BLaER1 treated with 17β-estradiol and CSF1 and Interleukin-3, amounts not matched to agents 10 nM and 100 nM (cell line): ENCODE results near the gene ADORA3.

ENCODE experiments used
- H3K27ac ChIP-seq, 11 experiments: shearing (Covaris generic); formaldehyde crosslinking; 2 replicates each; pipeline ENCODE4 v1.8.1; 2022
- H3K27me3 ChIP-seq, 11 experiments: shearing (Covaris generic); formaldehyde crosslinking; 2 replicates each; pipeline ENCODE4 v1.8.1; 2022
- H3K36me3 ChIP-seq, 11 experiments: shearing (Covaris generic); formaldehyde crosslinking; 2 replicates each; pipeline ENCODE4 v1.8.1; 2022
- H3K4me1 ChIP-seq, 10 experiments: shearing (Covaris generic); formaldehyde crosslinking; 2 replicates each; pipeline ENCODE4 v1.8.1; 2022
- H3K4me2 ChIP-seq, 11 experiments: shearing (Covaris generic); formaldehyde crosslinking; 2 replicates each; pipeline ENCODE4 v1.8.1; 2022
- H3K4me3 ChIP-seq, 10 experiments: shearing (Covaris generic); formaldehyde crosslinking; 2 replicates each; pipeline ENCODE4 v1.8.1; 2022
- H3K9ac ChIP-seq, 11 experiments: shearing (Covaris generic); formaldehyde crosslinking; 2 replicates each; pipeline ENCODE4 v1.8.1; 2022
- H3K9me3 ChIP-seq, 11 experiments: shearing (Covaris generic); formaldehyde crosslinking; replicated peaks in 1 of 11; 2 replicates each; pipeline ENCODE4 v1.8.1; 2022
- H4K20me1 ChIP-seq, 11 experiments: shearing (Covaris generic); formaldehyde crosslinking; 2 replicates each; pipeline ENCODE4 v1.8.1; 2022
- Cebpa-rat ChIP-seq, 11 experiments: shearing (Covaris generic); IDR thresholded peaks; 2 replicates each; pipeline ENCODE4 v1.8.1; 2022

Gene ADORA3

DNA sequence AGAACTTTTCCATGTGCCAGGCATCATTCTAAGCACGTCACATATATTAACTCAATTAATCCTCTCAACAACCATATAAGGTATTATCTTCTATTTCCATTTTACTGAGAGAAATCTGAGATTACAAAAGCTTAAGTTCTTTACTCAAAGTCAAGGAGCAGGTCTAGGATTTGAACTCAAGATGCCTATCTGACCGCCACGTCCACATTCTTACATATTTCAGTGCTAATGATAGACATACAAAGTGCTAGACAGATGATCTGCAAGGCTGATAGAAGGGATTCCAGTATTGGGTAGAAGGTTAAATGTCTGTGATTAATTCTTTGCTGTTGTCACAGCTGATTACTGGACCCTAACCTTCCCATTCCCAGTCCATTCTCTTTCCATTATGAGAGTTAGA, 49.7 kb downstream of the ADORA3 start:
- Histone ChIP-seq H3K27me3 (no peaks in the 10 kb centered on the region), H3K36me3 (peaks cover 76 to 86% (median 81%) of the 10 kb centered on the region in 11 experiments), H3K27ac (no peak overlapping the region), H4K20me1 (peaks cover 11 to 57% (median 37%) of the 10 kb centered on the region in 11 experiments; a peak in 18 of 22 replicates), H3K4me3 (no peak overlapping the region), H3K9ac (no peak overlapping the region), H3K9me3 (no peaks in the 10 kb centered on the region), H3K4me1 (peaks cover 15 to 60% (median 26%) of the 10 kb centered on the region in 10 experiments), H3K4me2 (peak overlapping the region in 3 of 11 experiments; percentile 21 to 97 (median 36); a peak in 4 of 22 replicates)
- TF ChIP-seq Cebpa-rat (IDR thresholded peaks at IDR 0.05), result no peak

GRCh38 chr1:111452581-111452980, 50.9 kb downstream of the ADORA3 start:
- H3K27ac ChIP-seq, result no peak overlapping the region
- peaks cover 23 to 69% (median 34%) of the 10 kb centered on the region in 10 experiments for H3K4me1 ChIP-seq
- no peak overlapping the region for H3K4me3 ChIP-seq
- peak overlapping the region in 4 of 11 experiments; percentile 16 to 23 (median 19); a peak in 3 of 22 replicates for H3K9ac ChIP-seq
- H3K36me3 ChIP-seq, result peaks cover 65 to 75% (median 70%) of the 10 kb centered on the region in 11 experiments
- TF ChIP-seq Cebpa-rat (IDR thresholded peaks at IDR 0.05), result no peak
- no peaks in the 10 kb centered on the region for H3K9me3 ChIP-seq
- H4K20me1 ChIP-seq, result peaks cover 12 to 57% (median 33%) of the 10 kb centered on the region in 11 experiments; a peak in 17 of 22 replicates
- peak overlapping the region in 7 of 11 experiments; percentile 5 to 99 (median 95); a peak in 8 of 22 replicates for H3K4me2 ChIP-seq
- H3K27me3 ChIP-seq, result no peaks in the 10 kb centered on the region

DNA sequence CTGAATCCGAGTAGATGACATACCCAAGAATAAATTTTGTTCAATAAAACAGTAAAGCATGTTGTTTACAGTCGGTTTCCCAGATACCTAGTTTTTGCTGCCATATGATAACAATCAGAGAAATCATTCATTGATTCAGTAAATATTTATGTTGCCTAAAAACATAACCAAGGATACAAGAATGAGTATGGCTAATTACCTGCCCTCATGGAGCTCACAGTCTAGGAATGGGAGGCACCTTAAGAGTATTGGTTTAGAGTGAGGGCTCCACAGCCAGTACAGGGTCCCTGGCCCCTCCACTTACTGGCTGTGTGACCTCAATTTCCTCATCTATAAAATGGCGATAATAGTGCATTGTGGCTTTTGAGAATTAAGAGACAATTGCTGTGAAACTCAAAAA, 53.2 kb downstream of the ADORA3 start:
- Histone ChIP-seq H3K4me3 (peak overlapping the region; percentile 74 to 95 (median 87)), H3K36me3 (peaks cover 63 to 75% (median 69%) of the 10 kb centered on the region in 11 experiments), H3K4me1 (peaks cover 29 to 86% (median 50%) of the 10 kb centered on the region in 10 experiments), H3K9me3 (no peaks in the 10 kb centered on the region), H4K20me1 (peaks cover 12 to 62% (median 30%) of the 10 kb centered on the region in 11 experiments; a peak in 17 of 22 replicates), H3K27me3 (no peaks in the 10 kb centered on the region), H3K27ac (peak overlapping the region; percentile 85 to 95 (median 91)), H3K4me2 (peak overlapping the region; percentile 85 to 99 (median 93)), H3K9ac (peak overlapping the region; percentile 91 to 97 (median 94))
- no peak for TF ChIP-seq Cebpa-rat (IDR thresholded peaks at IDR 0.05)

DNA sequence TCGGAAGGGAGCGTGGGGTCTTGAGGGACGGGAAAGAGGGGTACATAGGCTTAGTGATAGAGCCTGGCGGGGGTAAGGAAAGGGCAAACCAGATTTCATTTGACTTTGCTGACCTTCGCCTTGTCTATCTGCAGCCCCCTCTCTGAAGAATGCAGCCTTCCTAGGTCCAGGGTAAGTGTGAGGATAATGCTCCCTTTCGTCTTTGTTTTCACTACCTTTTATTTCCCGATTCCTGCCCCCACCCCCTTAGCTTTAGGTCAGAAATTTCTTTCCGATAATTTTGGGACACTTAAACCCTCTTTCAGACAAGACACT, 53.8 kb downstream of the ADORA3 start:
- no peaks in the 10 kb centered on the region for H3K27me3 ChIP-seq
- peaks cover 10 to 62% (median 25%) of the 10 kb centered on the region in 11 experiments; a peak in 17 of 22 replicates for H4K20me1 ChIP-seq
- peaks cover 63 to 75% (median 69%) of the 10 kb centered on the region in 11 experiments for H3K36me3 ChIP-seq
- no peaks in the 10 kb centered on the region for H3K9me3 ChIP-seq
- no peak for TF ChIP-seq Cebpa-rat (IDR thresholded peaks at IDR 0.05)
- H3K4me1 ChIP-seq, result peaks cover 29 to 81% (median 50%) of the 10 kb centered on the region in 10 experiments
- peak overlapping the region; percentile 85 to 99 (median 93) for H3K4me2 ChIP-seq
- peak overlapping the region; percentile 85 to 95 (median 91) for H3K27ac ChIP-seq
- peak overlapping the region; percentile 74 to 95 (median 87) for H3K4me3 ChIP-seq
- peak overlapping the region; percentile 91 to 97 (median 94) for H3K9ac ChIP-seq
